GM18502 (cell line): Measurements from ENCODE around the gene WBP1.
"Not testable (repeated sequence)": the region's sequence is repeated elsewhere in the genome, so short reads cannot be mapped to it uniquely, and the experiment has no call there.

Experiments used
- ATAC-seq: cut with Tn5 transposase; IDR thresholded peaks from one replicate; pipeline ENCODE4 v1.9.1; 2021; ENCODE audit warnings: mild to moderate bottlenecking; ENCODE audit not compliant: unreplicated experiment, poor library complexity

WBP1 gene

GRCh38 chr2:74481431-74481830 lies 23.2 kb downstream of the WBP1 start:
- no peak for ATAC-seq

GRCh38 chr2:74481961-74482800 lies 23.9 kb downstream of the WBP1 start:
- peak; percentile 42 for ATAC-seq

- peak; percentile 94 for ATAC-seq
These were observed 24.8 kb downstream of the WBP1 start, which contains the start of the genes CCDC142 and TTC31 for GRCh38 chr2:74482801-74483674. Gene CCDC142, minus strand, starts transcription at chr2:74482998. Its CDS starts 161 bp downstream, at chr2:74482837. Gene TTC31, plus strand, starts transcription at chr2:74483081. Its CDS starts 15 bp downstream, at chr2:74483096.

- ATAC-seq: not testable (repeated sequence)
These were observed 25.5 kb downstream of the WBP1 start for GRCh38 chr2:74483675-74484164.

GRCh38 chr2:74486141-74486540 lies 27.9 kb downstream of the WBP1 start:
- no peak for ATAC-seq

GRCh38 chr2:74488643-74489481 lies 30.6 kb downstream of the WBP1 start:
- ATAC-seq: no peak

DNA sequence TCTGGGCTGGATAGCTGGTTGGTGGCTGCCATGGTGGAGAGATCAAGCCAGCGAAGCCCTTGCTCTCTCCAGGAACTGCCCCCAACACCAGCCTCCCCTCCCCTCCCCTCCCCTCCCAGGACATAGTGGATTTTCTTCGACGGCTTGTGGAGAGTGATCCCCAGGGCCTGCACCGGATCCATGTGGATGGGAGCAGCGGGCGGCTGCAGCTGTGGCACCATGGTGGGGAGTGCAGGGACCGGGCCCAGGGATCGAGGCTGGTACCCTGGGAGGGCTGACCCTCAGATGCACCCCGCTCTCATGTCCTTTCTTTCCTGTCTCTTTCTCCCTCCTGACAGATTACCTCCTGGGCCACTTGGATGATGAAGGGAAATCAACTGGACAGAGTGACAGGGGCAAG lies 31.7 kb downstream of the WBP1 start:
- ATAC-seq: no peak

DNA sequence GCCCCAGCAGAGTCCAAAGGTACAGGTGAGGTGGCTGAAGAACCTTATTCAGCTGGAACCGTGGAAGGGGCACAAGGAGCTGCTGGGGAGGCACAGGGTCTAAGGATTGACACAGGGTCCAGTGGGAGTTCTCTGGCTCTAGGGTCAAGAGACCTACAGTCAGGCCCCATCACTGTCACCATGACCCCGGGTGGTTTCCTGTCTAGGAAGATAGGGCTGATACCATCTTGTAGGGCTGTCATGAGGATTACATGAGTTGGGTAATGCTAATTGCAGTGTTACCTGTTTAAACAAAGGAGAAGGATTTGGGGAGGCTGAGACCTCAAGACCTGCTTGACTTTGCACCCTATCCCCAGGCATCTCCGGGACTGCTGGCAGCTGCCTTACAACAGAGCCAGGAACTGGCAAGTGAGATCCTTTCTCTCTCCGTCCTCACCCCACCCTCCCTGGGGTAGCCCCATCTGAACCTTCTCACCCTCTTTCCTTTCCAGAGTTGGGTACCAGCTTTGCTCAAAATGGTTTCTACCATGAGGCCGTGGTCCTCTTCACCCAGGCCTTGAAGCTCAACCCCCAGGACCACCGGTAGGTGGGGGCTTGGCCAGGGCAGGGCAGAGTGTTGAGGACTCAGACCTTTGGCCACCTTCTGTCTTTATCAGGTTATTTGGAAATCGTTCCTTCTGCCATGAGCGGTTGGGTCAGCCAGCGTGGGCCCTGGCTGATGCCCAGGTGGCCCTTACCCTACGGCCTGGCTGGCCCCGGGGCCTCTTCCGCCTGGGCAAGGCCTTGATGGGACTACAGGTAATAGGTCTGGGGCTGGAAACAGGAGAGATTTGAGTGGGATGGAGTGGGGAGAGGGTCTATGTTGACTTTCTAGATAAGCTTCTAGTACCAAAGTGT lies 33.7 kb downstream of the WBP1 start:
- ATAC-seq: no peak

GRCh38 chr2:74493546-74493945 lies 35.3 kb downstream of the WBP1 start:
- ATAC-seq: no peak

GRCh38 chr2:74495440-74495839 lies 37.2 kb downstream of the WBP1 start:
- ATAC-seq: no peak

DNA sequence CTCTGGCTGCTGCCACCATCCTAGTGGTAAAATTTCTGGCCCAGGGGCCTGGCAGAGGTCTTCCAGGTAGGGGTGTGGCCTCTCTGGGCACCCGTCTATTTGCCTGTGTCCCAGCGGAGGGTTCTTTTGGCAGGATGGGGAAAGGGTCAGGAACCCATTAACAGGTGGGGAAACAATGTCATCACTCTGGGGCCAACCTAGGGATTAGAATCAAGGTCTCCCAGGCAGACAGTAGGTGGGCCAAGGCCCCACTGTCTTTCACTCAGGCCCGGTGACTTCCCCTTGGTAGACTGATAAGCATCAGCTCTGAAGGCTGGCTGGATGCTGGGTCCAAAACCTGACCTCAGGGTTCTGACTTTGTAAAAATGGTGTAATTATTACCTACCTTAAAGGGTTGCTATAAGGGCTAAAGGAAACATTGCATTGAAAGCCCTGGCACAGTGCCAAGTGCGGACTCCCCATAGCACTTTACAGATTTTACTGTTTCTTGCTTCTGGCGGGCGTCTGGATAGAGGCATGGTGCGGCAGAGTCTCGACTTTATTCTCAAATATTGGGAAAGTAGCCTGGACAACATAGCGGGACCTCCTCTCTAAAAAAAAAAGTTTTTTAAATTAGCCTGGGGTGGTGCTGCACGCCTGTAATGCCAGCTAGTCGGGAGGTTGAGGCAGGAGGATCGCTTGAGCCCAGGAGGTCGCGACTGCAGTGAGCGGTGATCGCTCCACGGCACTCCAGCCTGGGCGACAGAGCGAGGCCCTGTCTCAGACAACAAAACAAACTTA lies 38.9 kb downstream of the WBP1 start:
- no peak for ATAC-seq

- no peak for ATAC-seq
These were observed 39.7 kb downstream of the WBP1 start for GRCh38 chr2:74497777-74498499.

- ATAC-seq: no peak
These were observed 40.4 kb downstream of the WBP1 start for GRCh38 chr2:74498500-74499266.

DNA sequence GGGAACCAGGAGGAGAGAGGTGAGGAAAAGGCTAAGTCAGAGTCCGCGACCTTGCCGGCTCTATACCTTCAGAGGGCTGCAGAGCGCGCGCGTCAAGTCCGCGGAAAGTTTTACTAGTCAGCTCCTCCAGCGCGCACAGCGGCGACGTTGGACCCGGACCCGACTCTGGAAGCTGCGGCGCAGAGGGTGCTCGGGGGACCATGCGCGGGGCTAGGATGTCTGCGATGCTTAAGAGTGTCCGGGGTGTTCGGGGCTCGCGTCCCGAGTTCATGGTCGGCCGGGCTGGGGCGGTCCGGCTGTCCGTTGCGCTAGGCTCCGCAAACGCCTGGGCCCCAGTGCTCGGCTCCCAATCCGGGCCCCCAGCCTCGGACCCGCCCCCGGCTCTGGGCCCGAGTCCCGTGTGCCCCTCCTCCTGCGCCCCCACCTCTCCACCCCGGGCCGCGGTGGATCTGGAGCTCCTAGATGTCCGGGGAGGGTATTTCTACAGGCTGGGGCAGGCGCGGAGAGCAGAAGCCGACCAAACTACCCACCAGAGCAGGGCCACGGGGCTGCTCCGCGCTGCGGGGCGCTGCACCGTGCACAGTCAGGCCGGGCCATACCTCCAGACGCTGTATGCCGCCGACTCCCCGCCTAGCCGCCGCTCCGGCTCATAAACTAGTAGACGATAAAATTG lies 41.2 kb downstream of the WBP1 start, which contains the start of gene LBX2:
Gene LBX2, minus strand, starts transcription at position 337 of the 673 bp plus-strand sequence. Its CDS starts 66 bp downstream, at position 271.
- ATAC-seq: no peak

DNA sequence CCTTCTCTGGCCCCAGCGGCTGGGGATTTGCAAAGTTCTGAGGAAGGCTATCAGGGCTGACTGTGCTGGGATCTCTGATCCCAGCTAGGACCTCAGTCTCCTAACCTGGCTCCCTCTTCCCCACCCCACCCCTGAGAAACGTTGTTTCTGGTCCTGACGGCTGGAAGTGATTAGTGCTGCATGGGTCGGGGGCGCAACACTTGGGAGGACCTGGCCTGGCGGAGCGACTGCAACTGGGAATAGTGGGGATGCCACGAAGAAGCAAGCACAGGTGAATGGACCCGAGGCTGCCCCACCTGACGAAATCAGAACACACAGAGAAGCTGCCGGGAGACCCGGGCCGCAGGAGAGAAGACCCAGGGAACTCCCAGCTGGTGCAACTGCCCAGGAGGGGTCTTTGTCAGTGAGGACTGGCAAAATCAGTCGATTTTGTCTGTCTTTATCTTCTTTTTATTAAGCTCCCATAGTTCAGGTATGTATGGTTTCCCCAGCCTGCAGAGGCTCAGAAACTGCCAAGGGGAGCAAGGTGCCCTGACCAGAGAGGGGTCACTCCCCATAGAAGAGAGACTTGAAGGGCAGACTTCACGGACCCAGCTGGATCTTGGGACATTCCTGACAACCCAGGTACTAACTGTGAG lies 41.8 kb downstream of the WBP1 start:
- ATAC-seq: no peak

- no peak for ATAC-seq
These were observed 42.3 kb downstream of the WBP1 start for GRCh38 chr2:74500578-74500946.
